CD4-positive, alpha-beta T cell treated with Interferon gamma for 1 hour (primary cell): Measurements from ENCODE around the gene CLASP1.
"Not testable (repeated sequence)": the region's sequence is repeated elsewhere in the genome, so short reads cannot be mapped to it uniquely, and the experiment has no call there.

Source experiments
- DNase-seq: peaks from one replicate; pipeline ENCODE4 v3.0.0-alpha.2; 2020

Gene CLASP1

GRCh38 chr2:121459291-121459690 lies 190.0 kb downstream of the CLASP1 start:
- DNase-seq: no peak

DNA sequence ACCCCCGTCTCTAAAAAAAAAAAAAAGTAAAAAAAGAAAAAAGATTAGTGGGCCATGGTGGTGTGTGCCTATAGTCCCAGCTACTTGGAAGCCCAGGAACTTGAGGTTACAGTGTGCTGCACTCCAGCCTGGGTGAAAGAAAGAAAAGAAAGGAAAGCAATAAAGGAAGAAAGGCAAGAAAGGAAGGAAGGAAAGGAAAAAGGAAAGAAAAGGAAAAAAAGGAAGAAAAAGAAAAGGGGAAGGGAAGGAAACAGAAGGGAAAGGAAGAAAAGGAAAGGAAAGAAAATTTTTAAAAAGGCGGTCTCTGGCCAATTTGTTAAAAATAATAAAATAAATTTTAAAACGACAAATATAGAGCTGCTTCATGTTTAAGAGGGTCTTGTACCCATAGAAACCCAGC lies 192.9 kb downstream of the CLASP1 start:
- no peak for DNase-seq

DNA sequence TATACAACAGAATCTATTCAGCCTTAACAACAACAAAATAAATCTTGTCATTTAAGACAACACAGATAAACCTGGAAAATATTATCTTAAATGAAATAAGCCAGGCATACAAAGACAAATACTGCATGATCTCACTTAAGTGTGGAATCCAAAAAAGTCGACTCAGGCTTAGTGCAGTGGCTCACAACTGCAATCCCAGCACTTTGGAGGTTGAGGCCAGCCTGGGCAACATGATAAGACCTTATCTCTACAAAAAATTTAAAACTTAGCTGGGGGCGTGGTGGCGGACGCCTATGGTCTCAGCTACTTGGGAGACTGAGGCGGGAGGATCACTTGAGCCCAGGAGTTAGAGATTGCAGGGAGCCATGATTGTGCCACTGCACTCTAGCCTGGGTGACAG lies 193.8 kb downstream of the CLASP1 start:
- DNase-seq: no peak

DNA sequence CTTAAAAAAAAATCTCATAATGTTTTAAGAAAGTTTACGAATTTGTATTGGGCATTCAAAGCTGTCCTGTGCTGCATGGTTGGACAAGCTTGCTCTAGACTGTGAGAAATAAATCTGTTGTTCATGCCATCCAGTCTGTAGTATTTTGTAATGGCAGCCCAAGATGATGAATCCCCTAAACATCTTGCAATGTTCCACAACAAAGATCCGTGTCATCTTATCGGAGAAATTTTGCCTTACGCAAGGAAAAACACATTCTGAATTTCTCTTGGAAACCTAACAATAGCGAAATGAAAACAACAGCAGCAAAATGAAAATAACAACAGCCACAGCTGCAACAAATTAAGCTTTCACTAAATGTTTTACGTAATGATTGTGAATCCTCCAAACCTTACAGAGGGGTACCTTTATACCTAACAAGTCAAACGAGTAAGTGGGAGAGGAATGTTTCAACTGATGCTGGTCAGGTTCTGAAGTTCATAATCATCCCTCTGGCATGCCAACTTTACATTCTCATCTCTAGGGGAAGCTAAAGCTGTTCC lies 194.6 kb downstream of the CLASP1 start:
- no peak for DNase-seq

DNA sequence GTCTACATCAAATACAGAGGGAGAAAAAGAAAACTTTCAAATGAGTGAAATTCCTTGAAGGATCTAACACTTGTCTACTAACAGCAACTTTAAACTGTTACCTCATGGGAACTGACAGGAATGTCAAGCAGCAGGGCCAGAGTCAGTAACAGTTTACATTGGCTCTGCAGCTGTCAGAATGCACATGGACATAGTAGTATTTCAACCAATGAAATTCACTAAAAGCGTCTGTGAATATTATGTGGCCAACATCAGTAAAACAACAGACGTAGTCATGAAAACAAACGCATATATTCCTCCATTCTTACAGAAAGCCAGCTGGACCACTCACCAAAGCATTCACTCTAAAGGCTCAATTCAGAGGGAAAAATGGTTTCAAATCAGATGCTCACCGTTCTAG lies 197.9 kb downstream of the CLASP1 start:
- DNase-seq: no peak

- DNase-seq: no peak
These were observed 199.0 kb downstream of the CLASP1 start for GRCh38 chr2:121450301-121450700.

DNA sequence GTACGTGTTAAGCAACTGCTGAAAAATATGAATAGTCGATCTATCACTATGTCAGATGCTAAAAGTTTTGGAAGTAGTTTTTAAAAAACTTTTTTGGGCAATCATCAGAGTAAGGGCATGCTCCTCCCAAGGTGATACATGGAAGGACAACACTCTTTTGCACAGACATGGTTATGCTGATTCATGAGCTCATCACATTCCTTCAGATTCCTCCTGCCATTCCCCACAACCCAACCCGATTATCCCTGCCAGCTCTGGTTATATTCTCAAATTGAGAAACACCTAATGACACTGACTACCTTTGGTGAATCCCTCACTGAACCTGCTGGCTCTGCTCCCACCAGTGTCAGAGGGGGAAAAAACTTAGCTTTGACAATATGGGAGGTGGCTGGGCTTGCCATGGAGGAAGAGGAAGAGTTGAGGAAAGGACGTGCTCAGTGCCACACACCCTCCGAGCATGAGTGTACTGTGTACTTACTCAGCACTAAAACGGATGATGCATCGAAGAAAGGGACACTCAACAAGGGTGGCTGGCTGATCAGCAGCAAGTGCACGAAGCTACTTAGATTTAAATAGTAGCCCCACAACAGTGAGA lies 202.5 kb downstream of the CLASP1 start:
- DNase-seq: no peak

DNA sequence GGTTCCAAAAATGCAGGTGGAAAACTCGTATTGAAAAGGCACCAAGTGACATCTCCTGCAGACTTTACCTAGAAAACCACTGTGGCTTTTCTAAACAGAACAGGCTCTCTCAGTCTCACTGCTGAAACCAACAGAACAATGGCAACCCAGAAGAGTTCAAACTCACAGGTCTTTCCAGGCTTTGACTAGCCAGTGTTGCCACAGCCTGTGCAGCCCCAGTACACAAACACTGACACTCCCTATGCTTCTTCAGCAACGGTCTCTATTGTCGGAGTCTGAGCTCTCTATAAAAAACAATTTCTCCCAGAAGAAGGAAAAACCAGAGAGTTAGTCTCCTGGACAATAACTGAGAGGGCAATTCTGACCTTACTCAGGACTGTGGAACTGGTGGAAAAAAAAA lies 206.4 kb downstream of the CLASP1 start:
- no peak for DNase-seq

DNA sequence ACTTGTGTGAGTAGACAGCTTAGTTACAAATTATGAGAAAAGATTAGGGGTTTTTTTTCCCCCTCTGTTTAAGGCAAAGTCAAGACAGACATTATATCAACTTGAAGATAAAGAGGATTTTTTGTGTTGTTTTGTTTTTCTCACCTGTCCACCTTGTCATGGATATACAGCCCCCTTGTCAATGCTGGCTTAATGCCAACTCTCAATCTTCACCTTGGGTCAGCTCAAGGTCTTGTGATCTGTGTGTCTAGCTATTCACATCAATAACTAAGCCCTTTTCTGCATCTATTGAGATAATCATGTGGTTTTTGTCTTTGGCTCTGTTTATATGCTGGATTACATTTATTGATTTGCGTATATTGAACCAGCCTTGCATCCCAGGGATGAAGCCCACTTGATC lies 211.0 kb downstream of the CLASP1 start:
- not testable (repeated sequence) for DNase-seq

DNA sequence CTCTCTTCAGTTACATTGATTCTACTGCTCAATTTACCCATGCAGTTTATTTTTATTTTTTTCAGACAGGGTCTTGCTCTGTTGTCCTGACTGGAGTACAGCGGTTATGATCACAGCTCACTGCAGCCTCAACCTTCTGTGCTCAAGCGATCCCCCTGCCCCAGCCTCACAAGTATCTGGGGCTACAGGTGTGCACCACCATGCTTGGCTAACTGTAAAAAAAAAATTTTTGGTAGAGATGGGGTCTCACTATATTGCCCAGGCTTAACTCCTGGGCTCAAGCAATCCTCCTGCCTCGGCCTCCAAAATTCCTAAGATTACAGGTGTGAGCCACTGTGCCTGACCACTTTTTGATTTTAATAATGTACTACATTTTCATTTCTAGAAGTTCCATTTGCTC lies 212.3 kb downstream of the CLASP1 start:
- DNase-seq: no peak

- no peak for DNase-seq
These were observed 213.5 kb downstream of the CLASP1 start for GRCh38 chr2:121435790-121436189.

DNA sequence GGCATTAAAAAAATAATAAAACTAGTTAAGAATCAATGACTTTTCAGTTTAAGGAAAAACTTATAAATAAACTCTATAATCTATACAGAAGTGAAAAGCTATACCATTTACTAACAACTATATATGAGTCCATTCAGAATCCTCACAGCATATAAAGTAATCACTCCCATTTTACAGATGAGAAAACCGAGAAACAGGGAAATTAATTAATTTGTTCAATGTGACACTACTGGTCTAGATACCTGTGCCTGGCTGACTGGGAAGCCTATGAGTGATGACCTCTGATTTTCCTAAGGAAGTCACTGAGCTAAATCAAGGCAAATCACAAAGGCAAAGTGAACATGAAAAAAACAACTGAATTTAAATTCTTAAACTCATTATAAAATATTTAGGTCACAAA lies 218.0 kb downstream of the CLASP1 start:
- DNase-seq: no peak

GRCh38 chr2:121429927-121430520 lies 219.2 kb downstream of the CLASP1 start:
- no peak for DNase-seq

DNA sequence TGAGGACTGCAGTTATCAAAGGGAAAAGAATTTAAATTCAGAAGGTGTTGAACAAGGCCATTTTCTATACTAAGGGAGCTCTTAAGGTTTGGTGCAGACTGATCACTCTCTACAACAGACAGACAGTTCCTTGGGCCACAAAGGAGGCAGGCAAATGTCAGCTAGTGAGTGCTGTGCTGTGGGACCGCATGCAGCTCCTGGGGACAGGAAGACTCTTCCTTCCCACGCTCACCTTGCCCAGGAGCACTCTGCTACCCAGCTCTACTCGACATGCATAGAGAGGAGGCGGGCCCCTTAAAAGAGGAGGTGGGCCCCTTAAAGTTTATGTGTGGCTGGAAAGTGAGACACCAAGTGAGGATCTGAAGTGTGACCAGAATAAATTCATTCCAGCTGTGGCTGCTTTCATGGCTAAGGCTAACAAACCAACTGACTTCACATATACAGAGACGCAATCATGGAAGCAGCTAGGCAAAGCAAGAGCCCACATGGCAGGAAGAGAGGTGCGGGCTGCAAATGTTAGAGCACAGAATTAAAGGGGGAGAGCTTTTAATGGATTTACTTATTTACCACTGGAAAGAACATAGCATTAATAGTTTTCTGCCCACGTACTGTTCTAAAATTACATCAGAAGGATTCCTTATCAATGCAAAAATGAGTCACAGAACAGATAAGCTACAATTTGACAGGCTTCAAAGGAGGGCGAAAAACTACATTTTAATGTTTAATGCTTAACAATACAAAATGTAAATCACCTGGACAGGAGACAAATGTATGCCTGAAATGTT lies 220.0 kb downstream of the CLASP1 start:
- no peak for DNase-seq

GRCh38 chr2:121427187-121427689 lies 222.0 kb downstream of the CLASP1 start:
- no peak for DNase-seq

DNA sequence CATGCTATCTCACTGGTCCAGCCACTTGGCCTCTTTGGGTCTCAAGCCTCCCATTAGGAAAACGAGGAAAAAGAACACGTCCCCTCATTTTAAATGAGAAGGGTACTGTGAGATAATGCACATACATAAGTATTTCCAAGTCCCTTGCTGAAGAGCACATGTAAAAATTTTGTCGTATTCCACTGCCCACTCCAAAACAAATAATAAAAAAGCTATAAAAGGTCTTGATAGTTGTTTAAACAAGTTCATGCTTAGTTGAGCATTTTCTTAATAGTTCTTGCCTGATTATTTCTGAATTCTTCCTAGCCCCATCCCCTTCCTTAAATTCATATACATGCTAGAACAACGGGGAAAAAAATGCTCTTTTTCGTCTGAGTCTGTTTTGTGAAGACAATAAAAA lies 228.8 kb downstream of the CLASP1 start:
- no peak for DNase-seq

- no peak for DNase-seq
These were observed 230.1 kb downstream of the CLASP1 start for GRCh38 chr2:121419081-121419699.

DNA sequence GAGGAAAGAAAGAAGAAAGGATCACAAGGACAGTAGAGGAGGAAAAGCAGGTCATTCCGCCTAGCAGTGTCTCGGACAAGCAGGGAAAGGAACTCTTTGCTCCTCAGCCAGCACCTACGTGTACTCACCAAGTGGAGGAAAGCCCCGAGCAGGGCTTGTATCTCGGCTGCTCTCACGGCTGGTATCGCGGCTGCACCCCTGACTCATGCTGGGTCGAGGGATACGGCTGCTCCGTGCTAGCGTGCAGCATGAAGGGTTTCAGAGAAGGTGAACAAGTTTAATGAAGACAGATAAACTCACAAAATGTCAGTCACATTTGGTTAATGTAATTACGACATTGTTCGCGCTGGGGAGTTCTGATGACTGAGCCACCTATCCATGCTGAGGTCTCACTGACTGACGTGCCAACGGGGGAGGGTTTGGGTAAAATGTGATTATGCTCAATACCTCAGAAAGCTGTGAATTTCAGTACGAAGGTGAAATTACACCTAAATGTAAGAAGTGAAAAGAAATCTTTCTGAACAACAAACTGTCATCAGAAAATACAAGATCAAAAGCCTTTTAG lies 230.7 kb downstream of the CLASP1 start:
- no peak for DNase-seq

- DNase-seq: no peak
These were observed 231.4 kb downstream of the CLASP1 start for GRCh38 chr2:121417826-121418225.

DNA sequence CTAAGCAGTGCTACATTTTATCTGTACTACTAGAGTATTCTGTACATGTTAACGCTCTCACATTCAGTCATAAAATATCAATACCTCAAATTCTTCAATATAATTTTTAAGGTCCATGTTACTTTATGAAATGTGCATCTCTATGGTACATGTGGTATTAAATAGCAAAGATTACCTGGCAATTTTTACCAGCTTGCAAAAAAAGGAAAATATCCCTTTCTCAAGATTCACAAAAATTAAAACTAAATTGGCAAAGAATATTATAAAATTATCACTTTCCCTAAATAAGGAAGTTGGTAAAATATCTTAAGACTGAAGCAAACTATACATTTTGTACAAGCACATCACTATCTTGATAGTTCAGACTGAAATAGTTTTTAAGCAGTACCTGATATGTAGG lies 233.5 kb downstream of the CLASP1 start:
- no peak for DNase-seq

DNA sequence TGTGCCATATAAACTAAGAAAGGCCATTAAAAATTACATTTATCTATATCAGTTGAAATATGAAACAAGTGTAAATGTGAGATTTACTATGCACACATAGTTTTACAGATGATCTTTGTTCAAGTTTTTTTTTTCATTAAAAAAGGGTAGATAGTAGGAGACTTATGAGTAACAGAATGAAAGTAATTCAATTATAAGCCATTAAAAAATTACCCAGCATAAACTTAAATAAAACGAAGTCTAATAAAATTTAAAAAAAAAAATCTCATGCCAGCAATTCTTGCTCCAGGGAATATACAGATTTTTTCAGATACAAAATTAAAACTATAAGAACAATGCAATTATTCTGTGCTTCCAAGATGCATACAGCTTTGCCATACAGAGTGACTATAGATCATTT lies 236.9 kb downstream of the CLASP1 start:
- no peak for DNase-seq

DNA sequence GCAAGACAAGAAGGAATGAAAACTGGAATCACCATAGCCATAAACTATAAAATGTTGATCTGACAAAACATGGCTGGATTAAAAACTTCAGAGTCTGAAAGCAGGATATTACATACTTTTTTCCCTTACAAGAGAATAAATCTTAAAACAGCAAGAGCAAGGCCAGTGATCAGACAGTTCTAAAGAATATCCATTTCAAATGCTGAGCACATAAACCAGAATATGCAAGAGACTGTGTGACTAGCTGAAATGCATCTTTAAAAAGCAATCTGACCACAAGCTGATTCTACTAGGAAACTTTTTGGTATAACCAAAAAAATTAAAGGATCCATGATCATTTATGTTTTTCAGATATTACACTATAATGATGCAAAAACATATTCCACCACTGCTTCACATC lies 239.3 kb downstream of the CLASP1 start:
- no peak for DNase-seq

GRCh38 chr2:121409388-121409787 lies 239.9 kb downstream of the CLASP1 start:
- no peak for DNase-seq
